Stimulated activated CD4-positive, alpha-beta T cell treated with anti-CD3 and anti-CD28 coated beads, TNF-alpha, amount 100 ng/mL, for 4 hours (primary cell): ENCODE results near the gene MADCAM1.
"Not testable (repeated sequence)": the region's sequence is repeated elsewhere in the genome, so short reads cannot be mapped to it uniquely, and the experiment has no call there.

Experiments
- DNase-seq, 3 experiments: peaks; one replicate each; pipeline ENCODE4 v3.0.0-alpha.2; 2020; ENCODE audit warnings: low read depth in 3 of 3

The MADCAM1 gene

DNA sequence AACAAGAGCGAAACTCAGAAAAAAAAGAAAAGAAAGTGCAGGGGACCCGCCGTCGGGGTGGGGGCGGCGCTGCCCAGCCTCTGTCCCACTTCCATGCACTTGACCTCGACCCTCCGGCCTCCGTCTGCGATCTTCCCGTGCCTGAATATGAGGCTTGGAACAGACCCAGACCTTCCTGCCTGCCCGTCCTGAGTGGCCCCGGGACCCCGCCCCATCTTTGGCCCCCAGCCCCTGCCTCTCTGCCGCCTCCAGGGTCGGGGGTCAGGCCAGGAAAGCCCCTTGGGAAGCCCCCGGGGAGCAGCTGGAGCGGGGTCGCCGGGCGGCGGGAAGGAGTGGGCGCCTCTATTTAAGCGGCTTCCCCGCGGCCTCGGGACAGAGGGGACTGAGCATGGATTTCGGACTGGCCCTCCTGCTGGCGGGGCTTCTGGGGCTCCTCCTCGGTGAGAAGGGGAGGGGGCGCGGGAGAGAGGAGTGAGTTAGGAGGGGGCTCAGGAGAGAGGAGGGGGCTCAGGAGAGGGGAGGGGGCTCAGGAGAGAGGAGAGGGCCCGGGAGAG, at the start of gene MADCAM1:
Gene MADCAM1, plus strand, starts transcription at position 375 of the 554 bp plus-strand sequence. Its CDS starts 14 bp downstream, at position 389.
- no peak for DNase-seq

DNA sequence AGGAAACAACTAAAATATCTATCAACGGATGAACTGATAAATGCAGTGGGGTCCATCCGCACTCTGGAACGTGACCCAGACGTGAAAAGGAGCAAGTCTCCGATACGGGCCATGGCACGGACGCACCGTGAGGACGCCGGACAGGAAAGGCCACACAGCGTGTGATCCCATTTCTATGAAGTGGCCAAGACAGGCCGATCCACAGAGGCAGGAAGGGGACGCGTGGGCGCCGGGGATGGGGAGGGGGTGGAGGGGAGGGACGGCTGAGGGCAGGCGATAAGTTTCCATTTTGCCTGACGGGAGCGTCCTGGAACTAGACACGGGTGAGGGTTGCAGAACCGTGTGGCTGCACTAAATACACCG, 49.2 kb upstream of the MADCAM1 start:
- no peak for DNase-seq

GRCh38 chr19:447816-448560, 48.3 kb upstream of the MADCAM1 start:
- DNase-seq, result no peak

DNA sequence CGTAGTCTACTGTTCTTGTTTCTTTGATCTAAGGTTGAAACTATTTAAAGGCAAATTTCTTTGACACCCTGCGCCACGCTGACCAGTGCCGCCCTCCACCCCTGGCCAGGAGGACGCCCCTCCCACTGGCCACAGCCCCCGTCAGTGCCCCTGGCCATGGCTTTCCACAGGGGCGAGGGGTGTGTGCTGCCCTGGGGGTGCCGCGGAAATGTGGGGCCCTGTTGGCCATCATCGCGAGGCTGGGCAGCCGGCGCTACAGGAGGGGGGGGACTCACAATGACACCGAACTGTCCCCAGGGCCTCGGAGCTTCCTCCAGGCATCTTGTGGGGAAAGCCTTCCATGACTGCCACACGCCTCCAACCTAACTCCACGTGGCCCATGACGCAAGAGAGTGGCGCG, 46.4 kb upstream of the MADCAM1 start:
- no peak for DNase-seq

GRCh38 chr19:450912-451481, 45.3 kb upstream of the MADCAM1 start:
- not testable (repeated sequence) for DNase-seq

DNA sequence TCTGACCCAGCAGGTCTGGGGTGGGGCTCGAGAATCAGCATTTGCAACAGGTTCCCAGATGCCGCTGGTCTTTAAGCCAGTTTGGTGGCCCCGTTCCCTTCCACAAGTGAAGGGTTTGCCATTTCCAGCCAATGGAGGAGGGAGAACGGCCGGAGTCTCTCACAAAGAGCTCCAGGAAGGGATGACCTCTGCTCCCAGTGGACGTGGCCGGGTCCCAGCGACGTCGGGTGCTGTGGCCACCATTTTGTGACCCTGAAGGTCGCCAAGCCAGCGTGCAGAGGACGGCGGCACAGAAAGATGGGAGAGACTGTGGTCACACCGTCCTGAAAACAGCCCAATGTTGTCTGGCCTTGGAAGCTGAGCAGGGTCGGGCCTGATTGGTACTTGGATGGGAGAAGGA, 43.5 kb upstream of the MADCAM1 start:
- no peak for DNase-seq

DNA sequence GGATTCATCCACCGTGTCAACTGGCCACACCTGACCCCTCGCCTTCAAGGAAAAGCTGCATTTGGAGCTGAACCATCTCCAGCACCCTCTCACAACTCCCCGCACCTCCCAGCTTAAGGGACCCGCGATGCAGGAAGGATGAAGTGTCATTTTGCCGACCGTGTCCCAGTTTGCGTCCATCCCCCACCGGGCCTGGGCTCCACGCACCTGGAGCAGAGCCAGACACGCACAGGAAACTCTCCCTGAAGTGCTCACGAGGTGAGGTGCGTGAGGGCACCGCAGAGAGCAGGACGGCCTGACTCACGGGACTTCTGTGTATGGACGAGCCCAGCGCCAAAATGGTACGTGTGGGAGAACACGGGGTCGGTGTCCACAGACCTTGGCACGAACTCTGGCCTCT, 42.7 kb upstream of the MADCAM1 start:
- no peak for DNase-seq

- DNase-seq, result no peak
Measured at GRCh38 chr19:455031-455705, 41.1 kb upstream of the MADCAM1 start.

DNA sequence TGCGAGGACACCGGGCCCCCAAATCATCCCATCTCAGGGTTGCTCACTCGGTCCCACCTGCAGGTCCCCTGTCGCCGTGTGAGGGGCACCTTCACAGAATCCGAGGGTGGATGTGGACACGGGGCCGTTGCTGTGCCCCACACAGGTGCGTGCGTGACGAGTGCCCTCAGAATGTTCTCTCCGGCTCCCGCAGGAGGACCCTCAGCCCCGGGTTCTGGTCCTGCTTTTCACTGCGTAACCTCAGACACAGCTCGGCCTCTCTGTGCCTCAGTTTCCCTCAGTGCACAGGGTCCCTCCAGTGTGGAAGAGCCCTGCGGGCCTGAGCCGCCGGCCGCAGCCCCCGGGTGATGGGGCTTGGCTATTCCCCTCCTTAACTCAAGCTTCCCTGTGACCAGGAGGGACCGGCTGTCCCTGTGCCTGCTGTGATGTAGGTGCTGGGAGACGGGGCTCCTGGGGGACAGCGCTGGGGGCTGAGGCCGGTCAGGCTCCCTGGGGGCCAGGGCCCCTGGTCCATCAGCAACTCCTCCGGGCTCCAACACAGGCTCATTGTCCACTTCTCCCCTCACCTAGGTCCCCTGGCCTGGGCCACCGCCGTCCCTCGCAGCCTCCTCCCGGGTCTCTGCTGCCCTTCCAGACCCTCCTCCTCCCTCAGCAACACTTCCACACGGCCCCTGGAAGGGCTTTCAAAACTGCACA, 40.3 kb upstream of the MADCAM1 start:
- DNase-seq, result no peak

DNA sequence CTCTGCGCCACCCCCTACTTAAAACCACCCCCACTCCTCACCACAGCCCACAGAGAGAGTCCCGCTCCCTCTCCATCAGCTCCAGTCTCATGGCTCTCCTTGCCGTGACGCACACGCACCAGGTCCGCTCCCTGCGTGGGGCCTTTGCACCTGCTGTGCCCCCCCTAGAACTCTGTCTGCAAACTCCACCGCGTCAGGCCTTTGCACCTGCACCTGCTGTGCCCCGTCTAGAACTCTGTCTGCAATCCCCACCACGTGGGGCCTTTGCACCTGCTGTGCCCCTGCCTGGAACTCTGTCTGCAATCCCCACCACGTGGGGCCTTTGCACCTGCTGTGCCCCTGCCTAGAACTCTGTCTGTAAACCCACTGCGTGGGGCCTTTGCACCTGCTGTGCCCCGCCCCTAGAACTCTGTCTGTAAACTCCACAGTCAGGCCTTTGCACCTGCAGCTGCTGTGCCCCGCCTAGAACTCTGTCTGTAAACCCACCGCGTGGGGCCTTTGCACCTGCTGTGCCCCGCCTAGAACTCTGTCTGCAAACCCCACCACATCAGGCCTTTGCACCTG, 39.7 kb upstream of the MADCAM1 start:
- DNase-seq, result no peak

DNA sequence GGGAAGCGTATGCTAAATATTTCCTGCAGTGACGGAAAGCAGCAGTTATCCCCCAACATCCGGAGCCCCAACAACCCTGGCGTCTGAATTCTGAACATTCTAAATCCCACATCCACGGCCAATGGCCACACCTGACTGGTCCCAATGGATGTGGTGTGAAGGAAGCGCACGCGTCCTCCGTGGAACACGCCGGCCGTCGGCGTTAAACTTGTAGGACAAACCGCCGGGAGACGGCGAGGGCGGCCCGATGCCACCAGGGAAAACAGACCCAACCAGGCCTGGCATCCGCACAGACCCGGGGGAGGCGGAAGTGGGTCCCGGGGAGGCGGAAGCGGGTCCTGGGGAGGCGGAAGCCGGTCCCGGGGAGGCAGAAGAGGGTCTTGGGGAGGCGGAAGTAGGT, 38.6 kb upstream of the MADCAM1 start:
- DNase-seq, result no peak

DNA sequence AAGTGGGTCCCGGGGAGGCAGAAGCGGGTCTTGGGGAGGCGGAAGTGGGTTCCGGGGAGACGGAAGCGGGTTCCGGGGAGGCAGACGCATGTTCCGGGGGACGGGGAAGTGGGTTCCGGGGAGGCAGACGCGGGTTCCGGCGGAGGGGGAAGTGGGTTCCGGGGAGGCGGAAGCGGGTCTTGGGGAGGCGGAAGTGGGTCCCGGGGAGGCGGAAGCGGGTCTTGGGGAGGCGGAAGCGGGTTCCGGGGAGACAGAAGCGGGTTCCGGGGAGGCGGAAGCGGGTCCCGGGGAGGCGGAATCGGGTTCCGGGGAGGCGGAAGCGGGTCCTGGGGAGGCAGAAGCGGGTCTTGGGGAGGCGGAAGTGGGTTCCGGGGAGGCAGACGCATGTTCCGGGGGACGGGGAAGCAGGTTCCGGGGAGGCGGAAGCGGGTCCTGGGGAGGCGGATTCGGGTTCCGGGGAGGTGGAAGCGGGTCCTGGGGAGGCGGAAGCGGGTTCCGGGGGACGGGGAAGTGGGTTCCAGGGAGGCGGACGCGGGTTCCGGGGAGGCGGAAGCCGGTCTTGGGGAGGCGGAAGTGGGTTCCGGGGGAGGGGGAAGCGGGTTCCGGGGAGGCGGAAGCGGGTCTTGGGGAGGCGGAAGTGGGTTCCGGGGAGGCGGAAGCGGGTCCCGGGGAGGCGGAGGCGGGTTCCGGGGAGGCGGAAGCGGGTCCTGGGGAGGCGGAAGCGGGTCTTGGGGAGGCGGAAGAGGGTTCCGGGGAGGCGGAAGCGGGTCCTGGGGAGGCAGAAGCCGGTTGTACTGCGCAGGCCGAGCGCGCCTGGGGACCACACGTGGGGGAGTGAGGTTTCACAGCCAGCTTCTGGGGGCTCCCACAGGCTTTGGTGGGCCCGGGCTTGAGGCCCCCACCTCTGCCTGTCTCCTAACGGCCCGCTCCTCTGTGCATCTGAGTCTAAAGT, 37.9 kb upstream of the MADCAM1 start:
- no peak for DNase-seq

DNA sequence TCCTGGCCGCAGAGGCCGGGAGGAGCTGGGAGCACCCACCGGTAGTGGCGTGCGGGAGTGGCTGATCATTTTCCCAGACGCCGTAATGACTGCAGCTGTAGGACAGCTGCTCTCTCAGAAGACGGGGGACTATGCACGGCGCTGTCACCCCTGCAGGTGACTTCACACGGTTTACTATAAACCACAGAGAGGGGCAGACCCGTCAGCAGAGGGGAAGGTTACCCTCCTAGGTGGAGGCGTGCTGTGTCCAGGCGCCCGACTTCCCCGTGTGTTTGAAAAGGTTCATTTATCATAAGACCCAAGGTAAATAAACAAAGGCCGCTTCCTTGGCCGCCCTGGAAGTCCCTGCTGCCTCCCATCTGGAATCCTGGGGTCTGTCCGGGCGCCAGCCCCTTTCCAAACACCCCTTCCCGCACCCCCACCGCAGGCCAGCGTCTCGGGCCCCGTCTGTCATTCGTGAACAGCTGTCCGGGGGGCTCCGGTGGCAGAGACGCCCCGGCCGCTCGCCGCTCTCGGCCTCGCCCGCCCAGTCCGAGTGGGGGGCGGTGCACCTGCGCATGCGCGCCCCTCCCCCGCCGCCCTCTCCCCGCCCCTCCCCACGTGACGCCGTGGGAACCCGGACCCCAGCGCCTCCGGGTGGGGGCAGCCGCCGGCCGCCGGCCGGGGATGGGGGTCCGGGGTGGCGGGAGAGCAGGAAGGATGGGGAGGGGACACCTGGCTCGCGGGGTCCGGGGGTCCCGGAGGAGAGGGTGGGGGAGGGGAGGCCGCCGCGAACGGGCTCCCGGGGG, 36.4 kb upstream of the MADCAM1 start:
- DNase-seq, result no peak

DNA sequence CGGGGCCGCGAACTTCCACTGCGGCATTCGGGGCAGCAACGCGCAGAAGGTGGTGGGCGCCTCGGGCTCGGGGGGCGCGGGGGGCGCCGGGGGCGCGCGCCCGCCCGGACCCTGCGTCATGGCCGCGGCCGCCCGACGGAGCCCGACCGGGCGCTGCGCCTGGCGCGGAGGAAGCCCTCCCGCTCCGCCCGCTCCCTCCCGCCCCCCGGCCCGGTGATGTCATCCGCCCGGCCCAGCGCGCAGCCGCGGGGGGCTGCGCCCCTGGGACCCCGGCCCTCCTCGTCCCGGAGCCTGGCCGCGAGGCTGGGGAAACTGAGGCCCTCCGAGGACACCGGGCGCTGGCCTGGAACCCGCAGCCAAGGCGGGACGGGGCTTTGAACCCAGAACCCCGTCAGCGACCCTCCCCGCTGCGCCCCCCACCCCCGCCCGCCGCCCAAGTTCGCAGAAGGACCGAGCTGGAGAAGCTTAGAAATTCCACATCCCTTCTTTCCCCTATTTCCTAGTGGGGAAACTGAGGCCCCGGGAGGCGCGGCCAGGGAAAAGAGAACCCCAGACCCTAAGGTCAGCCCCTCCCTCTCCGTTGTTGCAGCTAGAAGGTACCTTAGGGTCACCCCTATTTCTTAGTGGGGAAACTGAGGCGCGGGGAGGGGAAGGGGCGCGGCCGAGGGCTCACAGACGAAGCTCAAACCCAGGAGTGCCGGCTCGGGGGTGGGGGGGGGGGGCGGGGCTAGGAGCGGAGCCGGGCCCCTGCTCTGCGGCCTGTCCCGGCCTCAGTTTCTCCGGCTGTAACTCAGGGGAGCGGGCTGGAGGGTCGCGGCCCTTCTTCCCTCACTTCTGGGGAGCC, 35.2 kb upstream of the MADCAM1 start, which contains the start of gene SHC2:
Gene SHC2, minus strand, starts transcription at position 157 of the 844 bp plus-strand sequence. Its CDS starts 37 bp downstream, at position 120.
- DNase-seq, result no peak

DNA sequence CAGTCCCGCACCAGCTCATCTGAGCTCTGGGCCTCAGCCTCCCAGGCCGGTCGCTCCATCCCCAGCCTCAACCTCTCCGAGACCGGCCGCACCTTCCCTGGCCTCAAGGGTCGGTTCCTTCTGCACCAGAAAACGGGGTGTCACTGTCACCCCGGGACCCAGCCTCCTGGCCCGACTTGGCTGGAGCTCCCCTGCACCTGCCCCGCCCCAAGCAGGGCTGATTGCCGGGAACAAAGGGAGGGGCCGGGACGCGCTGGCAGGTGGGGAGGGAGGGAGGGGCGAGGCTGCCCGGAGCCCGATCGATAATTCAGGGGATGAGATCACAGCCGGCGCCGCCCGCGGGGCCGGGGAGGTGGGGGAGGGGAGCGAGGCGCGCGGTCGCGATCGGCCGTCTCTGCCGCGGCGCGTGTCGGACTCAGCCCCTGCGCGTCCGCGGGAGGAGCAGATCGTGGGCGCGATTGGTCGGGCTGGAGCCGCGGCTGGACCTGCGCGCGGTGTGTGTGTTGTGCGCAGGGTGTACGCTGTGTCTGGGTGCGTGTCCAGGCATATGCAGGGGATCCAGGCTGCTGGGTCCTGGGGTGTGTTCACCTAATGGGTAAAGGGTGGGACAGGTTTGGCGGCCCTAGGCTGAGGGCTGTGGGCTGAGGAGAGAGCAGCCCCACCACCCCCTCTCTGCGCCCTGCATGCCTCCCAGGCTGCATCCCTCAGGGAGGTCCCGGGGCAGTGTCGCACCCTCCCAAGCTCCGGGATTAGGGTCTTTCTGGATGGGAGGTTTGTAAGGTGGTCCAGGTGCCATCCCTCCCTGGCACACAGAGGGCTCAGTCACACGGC, 34.4 kb upstream of the MADCAM1 start:
- no peak for DNase-seq

- DNase-seq, result no peak
Measured at GRCh38 chr19:463483-464207, 32.6 kb upstream of the MADCAM1 start.

- DNase-seq, result no peak
Measured at GRCh38 chr19:464208-464545, 32.1 kb upstream of the MADCAM1 start.
